ENCODE results near the gene CUBN.

The CUBN gene

DNA sequence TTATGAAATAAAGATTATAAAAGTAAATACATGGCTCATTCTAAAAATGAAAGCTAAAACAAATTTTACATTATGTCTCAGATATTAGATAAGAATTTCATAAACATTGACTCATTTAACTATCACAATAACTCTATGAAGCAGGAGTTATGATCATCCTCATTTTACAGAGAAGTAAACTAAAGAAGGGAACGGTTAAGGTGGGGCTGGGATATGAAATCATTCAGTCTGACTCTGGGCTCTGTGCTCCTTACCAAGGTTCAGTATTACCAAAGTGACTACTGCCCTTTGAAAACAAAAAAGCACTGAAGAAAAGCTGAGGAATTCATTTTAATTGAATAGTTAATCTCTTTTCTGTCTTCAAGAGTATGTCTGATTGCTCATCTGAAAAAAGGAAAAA is 22.1 kb upstream of the CUBN start:
- no peak for TF ChIP-seq ZNF274 (IDR thresholded peaks at IDR 0.05; ENCODE audit: low read depth, low read length)
- no peak overlapping the region for H3K4me3 ChIP-seq (ENCODE audit: low read length)

DNA sequence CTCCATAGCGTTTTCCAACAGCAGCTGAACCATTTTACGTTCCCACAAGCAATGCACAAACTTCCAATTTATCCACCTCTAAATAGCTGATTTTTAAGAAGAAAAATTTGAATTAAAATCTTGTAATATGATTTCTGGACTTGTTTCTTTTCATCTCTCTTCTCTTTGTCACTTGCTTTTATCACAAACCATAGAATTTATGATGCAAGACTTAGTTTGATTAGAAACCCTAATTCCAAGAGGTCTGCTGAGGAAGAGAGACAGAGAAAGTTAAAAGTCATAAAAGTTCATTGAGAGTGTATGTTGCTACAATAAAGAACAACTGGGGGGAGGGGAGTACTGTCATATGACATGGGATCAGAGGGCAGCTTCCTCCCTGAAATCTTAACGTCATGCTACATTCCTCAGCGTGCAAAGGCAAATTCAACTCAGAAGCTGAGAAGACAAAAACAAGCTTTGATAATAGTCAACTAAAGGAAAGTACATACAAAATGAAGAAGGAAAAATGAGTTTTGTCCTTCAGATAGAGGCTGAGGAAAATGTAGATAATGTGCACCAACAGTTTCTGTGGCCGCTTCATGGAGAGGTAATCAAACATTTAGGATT is 18.4 kb upstream of the CUBN start:
- TF ChIP-seq ZNF274 (IDR thresholded peaks at IDR 0.05; ENCODE audit: low read depth, low read length) = no peak
- no peak overlapping the region for H3K4me3 ChIP-seq (ENCODE audit: low read length)

DNA sequence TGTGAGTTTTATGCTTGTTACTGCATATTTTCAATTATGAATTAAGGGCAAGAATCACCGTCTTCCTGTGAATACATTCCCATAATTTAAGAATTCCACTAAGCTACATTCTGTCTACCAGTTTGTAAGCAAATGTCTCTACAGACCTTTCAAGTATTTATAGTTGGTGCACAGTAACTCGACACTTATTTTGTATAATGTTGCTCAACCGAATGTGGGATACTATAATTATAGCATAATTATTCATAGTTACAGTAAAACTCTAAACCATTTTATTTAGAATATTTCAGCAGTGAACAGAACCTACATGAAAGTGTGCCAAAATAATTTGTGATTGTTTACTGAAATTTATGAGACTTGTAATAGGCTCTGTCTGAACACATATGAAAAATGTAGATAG is 17.3 kb upstream of the CUBN start:
- TF ChIP-seq ZNF274 (IDR thresholded peaks at IDR 0.05; ENCODE audit: low read depth, low read length) = no peak
- no peak overlapping the region for H3K4me3 ChIP-seq (ENCODE audit: low read length)

DNA sequence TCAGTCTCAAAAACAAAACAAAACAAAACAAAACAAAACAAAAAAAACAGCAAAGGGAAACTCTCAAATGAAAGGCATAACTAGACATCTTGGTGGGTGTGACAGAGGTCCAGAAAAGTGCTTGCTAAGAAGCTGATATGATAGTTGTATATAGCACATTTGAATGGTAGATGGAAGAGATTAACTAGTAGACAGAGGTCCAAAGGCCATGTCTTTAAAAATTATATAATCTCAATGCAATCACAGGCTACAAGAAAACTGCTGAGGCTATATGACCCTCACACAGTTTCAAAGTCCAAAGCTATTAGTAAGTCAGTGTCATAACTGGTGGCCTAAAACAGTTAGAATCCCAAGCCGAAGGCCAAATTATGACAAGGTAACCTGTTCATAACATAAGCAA is 15.6 kb upstream of the CUBN start:
- no peak for TF ChIP-seq ZNF274 (IDR thresholded peaks at IDR 0.05; ENCODE audit: low read depth, low read length)
- no peak overlapping the region for H3K4me3 ChIP-seq (ENCODE audit: low read length)

DNA sequence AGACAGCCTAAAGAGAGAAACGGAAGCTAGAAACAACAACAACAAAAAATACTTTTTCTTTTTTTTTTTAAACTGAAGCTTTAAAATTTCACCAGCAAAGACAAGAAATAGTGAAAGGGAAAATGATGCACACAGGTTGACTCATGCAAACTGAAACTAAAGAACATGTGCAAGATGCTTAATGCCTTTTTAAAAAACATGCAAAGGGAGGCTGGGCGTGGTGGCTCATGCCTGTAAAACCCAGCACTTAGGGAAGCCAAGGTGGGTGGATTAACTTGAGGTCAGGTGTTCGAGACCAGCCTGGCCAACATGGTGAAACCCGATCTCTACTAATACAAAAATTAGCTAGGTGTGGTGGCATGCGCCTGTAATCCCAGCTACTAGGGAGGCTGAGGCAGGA is 15.1 kb upstream of the CUBN start:
- H3K4me3 ChIP-seq (ENCODE audit: low read length) = no peak overlapping the region
- no peak for TF ChIP-seq ZNF274 (IDR thresholded peaks at IDR 0.05; ENCODE audit: low read depth, low read length)

DNA sequence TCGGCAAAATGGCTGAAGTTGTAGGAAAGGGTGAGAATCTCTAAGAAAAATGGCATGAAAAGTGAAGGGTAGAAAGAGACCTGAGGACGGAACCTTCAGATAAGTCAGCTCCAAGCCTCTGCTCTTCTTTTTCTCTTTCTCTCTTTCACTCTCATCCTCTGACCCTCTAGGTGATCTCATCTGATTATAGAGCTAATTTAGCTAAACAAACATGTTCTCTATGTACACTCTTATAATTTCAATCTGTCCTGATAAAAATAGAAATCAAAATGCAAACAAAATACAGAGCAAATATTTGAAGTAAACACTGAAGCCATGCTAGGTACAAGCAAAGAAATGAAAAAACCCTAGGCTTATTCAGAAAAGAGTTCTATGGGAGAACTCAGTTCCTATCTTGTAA is 14.4 kb upstream of the CUBN start:
- no peak overlapping the region for H3K4me3 ChIP-seq (ENCODE audit: low read length)
- TF ChIP-seq ZNF274 (IDR thresholded peaks at IDR 0.05; ENCODE audit: low read depth, low read length) = no peak

DNA sequence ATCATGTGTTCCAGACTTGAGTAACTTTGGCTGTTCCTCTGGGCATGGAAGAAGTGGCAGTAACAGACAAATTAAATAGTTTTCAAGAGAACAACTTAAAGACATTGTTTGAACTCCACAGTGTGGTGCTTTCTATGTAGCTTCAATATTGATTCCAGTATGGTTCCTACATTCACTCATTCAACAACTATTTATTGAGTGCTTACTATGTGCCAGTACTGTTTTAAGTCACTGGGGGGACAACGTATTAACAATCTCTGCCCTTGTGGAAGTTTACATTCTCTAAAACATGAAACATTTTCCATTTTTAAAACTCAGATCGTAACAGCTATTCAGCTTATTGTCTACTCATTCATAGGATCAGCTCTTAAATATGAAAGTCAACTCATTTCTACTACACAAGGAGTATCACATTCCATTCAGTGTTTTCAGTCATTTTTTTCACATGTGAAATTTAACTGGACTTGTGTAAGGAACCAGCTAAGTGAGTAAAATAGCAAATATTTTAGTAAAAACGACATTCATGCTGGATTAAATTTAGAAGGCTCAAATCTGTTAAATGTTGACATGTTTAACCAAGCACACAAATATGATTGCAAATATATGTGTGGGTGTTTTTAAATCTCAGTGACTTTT is 13.6 kb upstream of the CUBN start:
- TF ChIP-seq ZNF274 (IDR thresholded peaks at IDR 0.05; ENCODE audit: low read depth, low read length) = no peak
- H3K4me3 ChIP-seq (ENCODE audit: low read length) = no peak overlapping the region

DNA sequence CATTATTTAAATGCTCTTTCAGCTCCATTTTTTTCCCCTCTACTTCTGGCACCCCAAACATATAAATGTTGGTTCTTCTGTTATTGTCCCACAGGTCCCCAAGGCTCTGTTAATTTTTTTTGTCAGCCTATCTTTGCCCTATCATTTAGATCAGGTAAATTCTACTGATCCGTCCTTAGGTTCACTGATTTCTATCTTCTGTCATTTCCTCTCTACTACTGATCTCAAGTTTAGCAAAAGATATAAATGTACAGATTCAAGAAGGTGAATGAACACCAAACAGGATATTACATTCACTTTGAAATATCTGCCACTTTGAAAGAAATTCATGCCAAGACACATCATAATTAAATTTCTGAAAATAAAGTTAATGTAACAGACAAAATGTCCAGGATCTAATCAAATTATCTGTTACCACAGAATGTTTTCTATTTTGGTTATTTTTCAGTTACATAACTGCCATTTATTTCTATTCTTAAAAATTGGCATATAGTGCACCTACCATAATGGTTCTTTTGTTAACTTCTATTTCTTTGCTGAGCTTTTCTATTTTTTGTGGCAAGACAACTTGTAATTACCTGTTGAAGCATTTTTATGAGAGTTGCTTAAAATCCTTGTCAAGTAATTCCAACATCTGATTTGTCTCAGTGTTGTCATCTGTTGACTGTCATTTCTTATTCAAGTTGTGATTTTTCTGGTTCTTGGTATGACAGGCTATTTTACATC is 12.1 kb upstream of the CUBN start:
- no peak overlapping the region for H3K4me3 ChIP-seq (ENCODE audit: low read length)
- TF ChIP-seq ZNF274 (IDR thresholded peaks at IDR 0.05; ENCODE audit: low read depth, low read length) = no peak

DNA sequence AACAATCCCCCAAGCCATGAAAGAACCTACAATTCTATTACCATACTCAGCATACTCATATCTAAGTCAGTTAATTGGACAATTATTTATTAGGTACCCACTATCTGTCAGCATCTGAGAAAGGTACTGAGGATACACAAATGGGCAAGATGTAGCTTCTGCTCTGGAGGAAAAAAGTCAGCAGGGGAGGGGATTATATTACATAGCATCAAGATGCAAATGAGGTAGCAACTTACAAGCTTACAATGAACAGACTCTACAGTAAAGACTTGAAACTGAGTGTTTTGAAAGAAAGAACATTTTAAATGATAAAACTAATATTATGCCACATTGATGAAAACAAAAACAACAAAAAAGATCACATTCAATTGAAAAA is 10.8 kb upstream of the CUBN start:
- no peak overlapping the region for H3K4me3 ChIP-seq (ENCODE audit: low read length)

DNA sequence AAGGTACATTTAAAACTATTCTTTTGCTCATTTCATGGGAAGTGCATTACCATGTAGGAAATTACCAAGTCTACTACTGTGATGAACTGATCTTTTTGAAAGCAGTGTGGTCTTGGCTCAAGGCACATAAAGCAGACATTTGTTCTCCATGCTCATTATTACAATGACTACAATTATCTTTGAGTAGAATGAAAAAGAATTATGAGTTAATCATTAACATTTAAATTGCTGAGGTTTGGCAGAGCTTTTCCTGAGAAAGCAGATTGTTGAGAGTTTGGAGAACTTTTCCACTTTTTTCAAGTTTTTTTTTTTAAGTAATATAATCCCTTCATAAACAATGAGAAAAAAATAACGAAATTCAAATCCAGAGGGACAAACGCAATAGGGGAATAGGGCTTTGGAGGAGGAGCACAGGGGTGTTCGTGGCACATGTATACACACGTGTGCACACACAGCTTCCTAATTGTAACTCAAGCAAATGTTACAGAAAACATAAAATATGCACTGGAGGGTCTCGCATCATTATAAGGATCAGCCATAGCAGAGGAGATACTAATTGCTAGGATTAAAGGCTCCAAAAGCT is 8.9 kb upstream of the CUBN start:
- H3K4me3 ChIP-seq (ENCODE audit: low read length) = no peak overlapping the region
- no peak for TF ChIP-seq ZNF274 (IDR thresholded peaks at IDR 0.05; ENCODE audit: low read depth, low read length)

More for the DNA sequence above, 10.8 kb upstream of the CUBN start:
- no peak for TF ChIP-seq ZNF274 (IDR thresholded peaks at IDR 0.05; ENCODE audit: low read depth, low read length)

DNA sequence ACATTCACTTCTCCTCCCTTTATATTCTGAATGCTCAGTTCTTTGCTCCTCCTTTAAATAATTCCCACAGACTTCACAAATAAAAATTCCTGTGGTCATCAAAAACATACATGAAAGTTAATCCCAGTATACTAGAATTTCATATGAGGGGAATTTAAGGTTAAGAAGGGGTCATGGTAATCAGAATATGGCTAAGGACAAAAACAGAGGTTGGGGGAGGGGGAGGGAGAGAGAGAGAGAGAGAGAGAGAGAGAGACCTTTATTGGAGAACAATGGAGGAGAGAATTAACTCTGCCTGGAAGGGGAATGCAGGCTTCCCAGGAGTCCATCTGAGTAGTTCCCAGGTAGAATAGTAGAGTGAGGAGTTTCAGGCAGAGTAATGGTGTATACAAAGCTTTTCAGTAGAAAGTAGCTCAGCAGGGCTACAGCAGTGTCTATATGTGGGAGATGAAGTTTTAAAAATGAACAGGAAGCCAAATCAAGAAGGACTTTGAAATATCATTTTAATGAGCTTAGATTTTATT is 5.2 kb upstream of the CUBN start:
- TF ChIP-seq ZNF274 (IDR thresholded peaks at IDR 0.05; ENCODE audit: low read depth, low read length) = no peak
- H3K4me3 ChIP-seq (ENCODE audit: low read length) = no peak overlapping the region

DNA sequence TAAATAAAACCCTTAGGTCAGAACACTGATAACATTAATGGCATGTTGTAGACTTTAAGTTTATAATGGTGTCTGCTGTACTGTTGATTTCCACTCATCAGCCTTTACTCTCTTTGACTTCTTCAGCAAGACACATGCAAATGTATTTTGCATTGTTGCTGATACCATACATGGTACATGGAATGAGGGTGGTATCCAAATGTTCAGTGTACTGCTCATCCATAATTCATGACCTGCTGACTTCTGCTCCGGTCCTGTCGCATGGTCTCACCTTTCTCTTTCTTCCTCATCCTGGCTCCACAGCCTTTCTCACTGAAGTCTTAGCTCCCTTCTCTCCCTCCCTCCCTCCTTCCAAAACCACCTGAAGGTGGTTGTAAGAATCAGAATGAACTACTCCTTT is 4.7 kb upstream of the CUBN start:
- TF ChIP-seq ZNF274 (IDR thresholded peaks at IDR 0.05; ENCODE audit: low read depth, low read length) = no peak
- no peak overlapping the region for H3K4me3 ChIP-seq (ENCODE audit: low read length)

DNA sequence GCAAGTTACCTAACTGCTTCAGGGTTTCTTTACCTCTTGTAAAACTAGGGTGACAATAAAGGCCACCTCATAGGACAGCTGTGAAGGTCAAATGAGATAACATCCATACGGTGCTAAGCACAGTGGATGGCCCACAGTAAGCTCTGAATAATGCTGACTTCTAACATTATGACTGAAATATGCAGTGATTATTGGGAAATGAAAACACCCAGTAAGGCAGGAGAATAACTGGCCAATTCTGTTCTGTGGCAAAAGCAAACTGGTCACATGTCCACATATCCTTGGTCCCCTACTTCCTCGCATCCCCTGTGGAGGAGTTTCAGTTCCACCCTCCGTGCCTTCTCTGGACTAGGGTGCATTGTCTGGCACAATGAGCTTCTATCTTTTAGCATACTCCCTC is 1.4 kb downstream of the CUBN start:
- TF ChIP-seq ZNF274 (IDR thresholded peaks at IDR 0.05; ENCODE audit: low read depth, low read length) = no peak
- no peak overlapping the region for H3K4me3 ChIP-seq (ENCODE audit: low read length)

DNA sequence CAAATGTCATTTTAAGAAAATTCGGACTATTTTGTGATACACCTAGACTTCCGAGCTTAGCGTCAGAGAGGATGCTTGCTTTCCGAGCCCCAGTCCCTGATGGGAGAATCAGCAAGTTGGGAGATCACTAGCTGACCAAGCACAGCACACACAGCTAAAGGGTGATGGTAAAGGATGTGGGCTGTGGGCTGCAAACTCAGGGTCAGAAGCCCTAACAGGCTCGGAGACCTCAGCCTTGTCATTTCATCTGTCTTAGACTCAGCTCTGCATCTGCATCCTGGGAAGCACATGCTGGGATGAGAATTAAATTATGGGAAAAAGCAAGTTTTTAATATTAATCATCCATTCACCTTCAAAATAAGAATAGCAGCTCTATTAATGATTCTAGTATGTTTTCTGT is 3.3 kb downstream of the CUBN start:
- TF ChIP-seq ZNF274 (IDR thresholded peaks at IDR 0.05; ENCODE audit: low read depth, low read length) = no peak
- H3K4me3 ChIP-seq (ENCODE audit: low read length) = no peak overlapping the region

Data from GM08714 (cell line).